Tibial nerve (tissue), 3 donors: Measurements from ENCODE around the gene STX18.

Source experiments
- CTCF ChIP-seq, 5 experiments: fragments of 200-600 bp in 3 of 5; fragments of 450-650 bp in 2 of 5; sonication (generic) in 3 of 5; IDR thresholded peaks; one replicate each; pipeline ENCODE4 v1.5.1; 2016 to 2019; ENCODE audit warnings: antibody characterized with exemption in 5 of 5, mild to moderate bottlenecking in 3 of 5, moderate library complexity in 2 of 5
- POLR2A ChIP-seq, 2 donors: fragments of 450-650 bp; IDR thresholded peaks; one replicate each; pipeline ENCODE4 v1.6.1; 2017; ENCODE audit warnings: antibody characterized with exemption in 2 of 2, mild to moderate bottlenecking in 2 of 2, moderate library complexity in 2 of 2

GRCh38 chr4:4506961-4507360 is 34.9 kb downstream of the STX18 start:
- no peak for TF ChIP-seq CTCF (IDR thresholded peaks at IDR 0.05)
- no peak for TF ChIP-seq POLR2A (IDR thresholded peaks at IDR 0.05)
